Dermis blood vessel endothelial cell (primary cell): Measurements from ENCODE around the gene RABEPK. TPM values are rescaled to one million over a fixed set of nuclear protein-coding genes. Genes with fewer than 3 reads are reported as not detected.
A peak's percentile ranks its signal among the peaks of the same experiment; 100 is the strongest.
"Not testable (repeated sequence)": the region's sequence is repeated elsewhere in the genome, so short reads cannot be mapped to it uniquely, and the experiment has no call there.

ENCODE experiments used
- DNase-seq: peaks from one replicate; pipeline ENCODE4 v3.0.0; 2010
- total RNA-seq: library from RNA; depleted of rRNA; stranded (reverse); fragments of >200 nt; gene quantifications from 2 replicates; pipeline ENCODE4 v1.2.3, GENCODE V29; 2014

The RABEPK gene, protein sequence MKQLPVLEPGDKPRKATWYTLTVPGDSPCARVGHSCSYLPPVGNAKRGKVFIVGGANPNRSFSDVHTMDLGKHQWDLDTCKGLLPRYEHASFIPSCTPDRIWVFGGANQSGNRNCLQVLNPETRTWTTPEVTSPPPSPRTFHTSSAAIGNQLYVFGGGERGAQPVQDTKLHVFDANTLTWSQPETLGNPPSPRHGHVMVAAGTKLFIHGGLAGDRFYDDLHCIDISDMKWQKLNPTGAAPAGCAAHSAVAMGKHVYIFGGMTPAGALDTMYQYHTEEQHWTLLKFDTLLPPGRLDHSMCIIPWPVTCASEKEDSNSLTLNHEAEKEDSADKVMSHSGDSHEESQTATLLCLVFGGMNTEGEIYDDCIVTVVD
- 19.9 and 20.4 TPM in 2 replicates for total RNA-seq

DNA sequence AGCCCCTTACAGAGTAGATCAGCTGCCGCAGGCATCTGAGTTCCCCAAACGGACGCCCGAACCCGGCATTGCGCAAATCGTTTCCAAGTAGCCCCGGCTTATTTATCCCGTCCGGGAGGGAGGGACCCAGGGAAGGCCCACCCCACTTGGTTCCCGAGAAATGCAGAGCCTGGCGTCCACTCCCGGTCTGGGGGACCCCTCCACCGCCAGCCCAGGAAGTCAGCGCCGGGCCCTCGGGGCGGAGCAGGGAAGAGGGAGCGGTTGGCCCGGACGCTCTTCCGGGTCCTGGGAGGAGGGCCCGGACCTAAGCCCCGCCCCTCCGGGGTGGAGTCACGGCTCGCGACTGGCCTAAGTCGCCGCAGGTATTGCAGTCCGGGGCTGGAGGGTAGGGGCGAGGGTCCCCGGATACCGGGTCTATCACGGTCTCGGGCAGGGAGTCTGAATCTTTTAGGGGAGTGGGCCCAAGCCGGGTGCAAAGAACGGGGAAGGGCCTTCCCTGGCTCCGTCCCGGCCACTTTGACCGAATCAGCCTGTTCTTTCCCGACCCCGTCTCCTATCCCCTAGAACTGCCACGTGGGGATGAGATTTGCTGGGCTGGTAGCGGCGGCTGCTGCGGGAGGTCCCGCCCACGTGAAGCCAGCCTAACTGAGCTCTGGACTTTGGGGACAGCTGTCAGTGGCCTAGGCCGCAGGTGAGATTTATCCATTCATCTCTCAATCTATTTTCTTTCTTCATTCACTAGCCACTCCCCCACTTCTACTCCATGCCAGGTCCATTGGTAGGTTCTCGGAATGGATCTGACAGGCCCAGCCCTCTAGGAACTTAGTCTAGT, at the start of gene RABEPK:
TSS of gene RABEPK (plus strand) at position 327 of the 832 bp plus-strand sequence. CDS start 2,472 bp downstream, outside the sequence.
- DNase-seq: peak; percentile 93

DNA sequence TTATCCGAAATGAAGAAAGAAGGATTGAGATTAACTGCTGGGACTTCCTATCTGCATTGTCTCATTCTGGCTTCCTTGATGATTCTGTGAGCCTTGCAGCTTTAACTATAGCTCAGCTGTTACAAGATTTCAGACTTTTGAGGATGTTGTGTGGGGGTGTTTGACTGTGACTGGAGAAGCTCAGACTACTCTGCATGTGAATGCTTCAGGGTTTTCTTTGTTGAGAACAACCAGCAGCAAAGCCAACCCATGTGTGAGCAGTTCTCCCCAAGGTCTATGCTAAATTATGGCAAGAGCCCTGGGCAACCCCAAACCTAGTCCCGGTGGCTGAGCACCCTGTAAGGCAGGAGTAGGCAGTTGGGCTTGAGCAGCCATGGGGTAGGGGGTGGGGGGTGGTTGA, 48.6 kb upstream of the RABEPK start:
- no peak for DNase-seq

DNA sequence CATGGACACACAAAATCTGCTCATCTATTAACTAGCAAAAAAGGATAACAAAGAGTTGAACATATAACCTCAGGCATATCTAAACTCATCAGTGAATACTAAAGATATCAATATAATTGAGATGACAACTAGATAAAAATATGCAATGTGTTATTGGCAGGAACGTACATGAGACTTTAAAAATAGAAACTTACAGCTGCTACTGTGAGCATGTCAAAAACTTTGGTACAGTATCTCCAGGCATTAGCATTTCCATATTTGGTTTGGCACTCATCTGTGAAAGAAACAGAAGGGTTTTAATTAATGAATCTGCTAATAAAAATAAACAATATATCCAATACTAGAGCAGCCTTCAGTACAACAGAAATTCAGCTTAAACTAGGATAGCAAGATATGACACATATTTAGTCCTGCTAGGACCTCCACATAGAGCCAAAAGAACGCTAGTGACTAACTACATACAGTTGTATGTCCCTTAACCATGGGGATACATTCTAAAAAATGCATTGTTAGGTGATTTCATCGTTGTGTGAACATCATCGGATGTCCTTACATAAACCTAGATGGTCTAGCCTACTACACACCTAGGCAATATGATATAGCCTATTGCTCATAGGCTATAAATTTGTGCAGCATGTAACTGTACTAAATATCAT, 46.5 kb upstream of the RABEPK start:
- no peak for DNase-seq

DNA sequence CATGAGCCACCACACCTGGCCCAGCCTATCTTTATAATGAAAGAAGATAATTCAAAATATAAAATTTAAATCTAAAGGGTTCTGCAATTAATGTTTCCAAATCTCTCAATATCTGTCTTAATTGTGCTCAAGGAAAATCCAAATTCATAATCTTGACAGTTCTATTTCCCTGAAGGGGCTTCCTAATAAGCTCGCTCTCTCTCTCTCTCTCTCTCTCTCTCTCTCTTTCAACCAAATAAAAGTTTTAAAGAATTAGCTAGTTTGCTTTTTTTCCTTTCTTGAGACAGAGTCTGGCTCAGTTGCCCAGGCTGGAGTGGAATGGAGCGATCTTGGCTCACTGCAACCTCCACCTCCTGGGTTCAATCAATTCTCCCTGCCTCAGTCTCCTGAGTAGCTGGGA, 43.8 kb upstream of the RABEPK start:
- no peak for DNase-seq

DNA sequence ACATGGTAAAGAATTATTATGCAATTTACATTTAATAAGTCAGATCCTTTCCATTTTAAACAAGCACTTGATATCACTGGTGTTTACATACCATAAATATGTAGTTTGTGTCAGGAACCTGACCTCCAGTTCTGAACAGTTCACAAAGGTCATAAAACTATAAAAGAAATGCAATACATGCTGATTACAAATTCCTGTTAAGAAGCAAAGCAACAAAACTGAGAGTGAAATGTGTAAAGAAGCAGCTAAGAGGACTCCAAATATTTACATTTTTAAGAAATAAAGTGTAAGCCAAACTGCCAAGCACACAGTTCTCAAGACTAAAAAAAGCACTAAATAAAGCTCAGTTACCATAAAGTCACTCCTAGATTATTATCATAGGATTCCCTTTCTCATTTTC, 39.6 kb upstream of the RABEPK start:
- DNase-seq: no peak

DNA sequence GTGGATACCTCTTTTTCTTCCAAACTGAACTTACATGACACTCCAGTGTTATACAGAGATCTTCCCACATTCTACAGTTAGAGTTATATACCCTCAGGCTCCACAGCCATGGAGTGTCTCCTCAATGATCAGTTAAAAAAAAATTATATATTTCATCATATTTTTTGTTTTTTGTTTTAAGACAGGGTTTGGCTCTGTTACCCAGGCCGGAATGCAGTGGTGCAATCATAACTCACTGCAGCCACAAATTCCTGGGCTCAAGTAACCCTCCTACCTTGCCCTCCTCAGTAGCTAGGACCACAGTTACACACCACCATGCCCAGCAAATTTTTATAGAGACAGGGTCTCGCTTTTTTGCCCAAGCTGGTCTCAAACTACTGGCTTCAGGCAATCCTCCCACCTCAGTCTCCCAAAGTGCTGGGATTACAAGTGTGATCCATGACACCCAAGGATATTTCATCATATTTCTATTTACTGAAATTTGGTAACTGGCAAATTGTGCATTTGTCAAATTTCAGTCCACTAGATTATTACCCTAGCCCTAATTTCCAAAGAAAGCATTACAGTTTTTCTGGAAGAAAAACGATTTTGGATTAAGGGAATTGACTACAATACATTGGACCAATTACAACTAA, 38.9 kb upstream of the RABEPK start:
- DNase-seq: no peak

DNA sequence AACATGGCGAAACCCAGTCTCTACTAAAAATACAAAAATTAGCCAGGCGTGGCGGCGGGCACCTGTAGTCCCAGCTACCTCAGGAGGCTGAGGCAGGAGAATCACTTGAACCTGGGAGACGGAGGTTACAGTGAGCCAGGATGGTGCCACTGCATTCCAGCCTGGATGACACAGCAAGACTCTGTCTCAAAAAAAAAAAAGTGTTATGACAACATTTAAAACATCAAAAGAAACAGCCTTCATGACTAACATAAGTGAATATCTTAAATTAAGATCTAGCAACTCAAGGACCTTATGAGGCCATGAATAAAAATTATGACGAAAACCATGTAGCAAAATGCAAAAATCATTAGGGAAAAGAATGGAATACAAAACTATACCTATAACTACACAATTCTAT, 37.5 kb upstream of the RABEPK start:
- DNase-seq: not testable (repeated sequence)

DNA sequence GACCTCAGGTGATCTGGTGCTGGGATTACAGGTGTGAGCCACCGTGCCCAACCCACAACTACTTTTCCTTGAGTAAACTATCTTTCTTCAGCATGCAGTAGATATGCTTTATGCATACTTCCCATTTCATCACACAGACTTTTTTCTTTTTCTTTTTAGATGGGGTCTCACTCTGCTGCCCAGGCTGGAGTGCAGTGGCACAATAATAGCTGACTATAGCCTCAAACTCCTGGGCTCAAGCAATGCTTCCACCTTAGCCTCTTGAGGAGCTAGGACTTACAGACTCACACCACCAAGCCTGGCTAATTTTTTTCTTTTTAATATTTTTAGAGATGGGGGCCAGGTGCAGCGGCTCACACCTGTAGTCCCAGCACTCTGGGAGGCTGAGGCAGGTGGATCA, 33.6 kb upstream of the RABEPK start:
- DNase-seq: no peak

DNA sequence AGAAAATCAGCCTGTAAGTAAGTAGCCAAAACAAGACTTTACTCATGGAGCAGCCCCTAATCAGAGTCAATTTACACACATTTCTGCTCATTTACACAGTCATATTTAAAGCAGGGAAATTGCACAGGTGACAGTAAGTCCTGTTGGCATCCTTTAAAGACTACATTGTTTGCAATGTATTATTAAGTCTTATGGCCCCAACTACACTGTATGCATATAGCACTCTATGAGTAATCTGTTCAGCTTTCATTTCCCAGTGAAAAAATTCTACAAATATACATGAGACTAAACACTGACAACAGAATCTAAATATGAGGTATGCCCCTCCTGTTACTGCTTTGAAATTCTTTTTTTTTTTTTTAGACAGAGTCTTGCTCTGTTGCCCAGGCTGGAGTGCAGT, 30.4 kb upstream of the RABEPK start:
- DNase-seq: no peak

DNA sequence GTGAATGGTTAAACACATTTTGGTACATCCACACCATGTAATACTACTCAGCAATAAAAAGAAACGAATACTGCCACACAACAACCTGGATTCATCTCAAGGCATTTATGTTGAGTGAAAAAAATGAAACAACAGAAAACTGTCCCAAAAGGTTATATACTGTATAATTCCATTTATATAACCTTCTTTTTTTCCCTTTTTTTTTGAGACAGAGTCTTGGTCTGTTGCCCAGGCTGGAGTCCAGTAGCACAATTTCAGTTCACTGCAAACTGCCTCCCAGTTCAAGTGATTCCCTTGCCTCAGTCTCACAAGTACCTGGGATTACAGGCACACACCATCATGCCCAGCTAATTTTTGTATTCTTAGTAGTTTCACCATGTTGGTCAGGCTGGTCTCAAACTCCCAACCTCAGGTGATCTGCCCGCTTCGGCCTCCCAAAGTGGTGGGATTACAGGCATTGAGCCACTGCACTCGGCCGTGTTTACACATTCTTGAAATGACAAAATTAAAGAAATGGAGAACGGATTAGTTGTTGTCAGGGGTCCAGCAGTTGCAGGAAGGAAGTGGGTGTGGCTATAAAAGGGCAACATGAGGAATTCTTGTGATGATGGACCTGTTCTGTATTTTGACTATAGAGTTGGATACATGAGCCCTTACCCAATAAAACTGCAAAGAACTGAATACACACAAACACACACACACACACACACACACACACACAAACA, 28.1 kb upstream of the RABEPK start:
- peak; percentile 51 for DNase-seq

DNA sequence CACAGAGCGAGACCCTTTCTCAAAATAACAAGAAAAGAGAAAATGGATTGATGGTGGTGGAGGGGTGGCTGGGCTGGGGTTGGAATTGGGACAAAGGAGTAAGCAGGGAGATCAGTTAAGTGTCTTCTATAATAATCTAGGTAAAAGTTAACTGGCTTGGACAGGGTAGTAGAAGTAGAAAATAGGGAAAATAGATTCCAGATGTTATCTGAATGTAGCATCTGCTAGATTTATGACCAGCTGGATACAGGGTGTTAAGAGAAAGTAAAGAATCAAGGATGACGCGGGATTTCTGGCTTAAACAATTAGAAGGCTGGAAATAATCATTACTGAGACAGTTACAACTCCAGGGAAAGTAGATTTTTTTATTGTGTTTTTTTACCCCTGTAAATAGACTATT, 23.7 kb upstream of the RABEPK start:
- no peak for DNase-seq

DNA sequence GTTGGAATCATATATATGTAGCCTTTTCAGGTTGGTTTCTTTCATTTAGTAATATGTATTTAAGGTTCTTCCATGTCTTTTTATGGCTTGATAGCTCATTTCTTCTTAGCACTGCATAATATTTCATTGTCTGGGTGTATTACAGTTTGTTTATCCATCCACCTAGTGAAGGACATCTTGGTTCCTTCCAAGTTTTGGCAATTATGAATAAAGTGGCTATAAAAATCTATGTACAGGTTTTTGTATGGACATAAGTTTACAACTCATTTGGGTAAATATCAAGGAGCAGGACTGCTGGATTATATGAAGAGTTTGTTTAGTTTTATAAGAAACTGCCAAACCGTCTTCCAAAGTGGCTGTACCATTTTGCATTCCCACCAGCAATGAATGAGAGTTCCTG, 22.5 kb upstream of the RABEPK start:
- DNase-seq: no peak

DNA sequence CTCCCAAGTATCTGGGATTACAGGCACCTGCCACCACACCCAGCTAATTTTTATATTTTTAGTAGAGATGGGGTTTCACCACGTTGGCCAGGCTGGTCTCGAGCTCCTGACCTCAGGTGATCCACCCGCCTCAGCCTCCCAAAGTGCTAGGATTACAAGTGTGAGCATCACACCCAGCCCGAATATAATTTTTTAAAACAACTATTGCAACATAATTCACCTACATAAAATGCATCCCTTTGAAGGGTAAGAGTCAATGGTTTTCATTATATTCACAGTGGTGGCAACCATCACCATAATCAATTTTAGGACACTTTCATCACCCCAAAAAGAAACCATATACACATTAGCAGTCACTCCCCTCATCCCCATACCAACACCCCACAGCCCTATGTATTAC, 20.6 kb upstream of the RABEPK start:
- not testable (repeated sequence) for DNase-seq

DNA sequence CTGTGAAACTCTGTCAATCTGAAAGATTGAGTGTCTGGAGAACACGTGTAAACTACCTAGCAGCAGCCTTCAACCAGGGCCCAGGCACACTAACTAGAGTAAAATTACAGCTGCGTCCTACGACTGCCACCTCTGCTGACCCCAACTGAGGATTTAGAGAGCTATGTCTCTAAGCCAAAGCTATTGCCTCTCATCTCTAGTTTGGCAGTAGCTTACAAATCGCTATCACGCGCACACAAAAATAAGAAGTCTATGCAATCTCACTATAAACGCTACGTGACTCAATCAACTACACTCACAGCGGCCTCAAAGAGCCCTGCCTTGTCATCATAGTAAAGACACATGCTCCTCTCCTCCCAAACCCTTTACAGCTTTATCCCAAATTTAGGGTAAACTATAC, 19.5 kb upstream of the RABEPK start:
- DNase-seq: no peak

DNA sequence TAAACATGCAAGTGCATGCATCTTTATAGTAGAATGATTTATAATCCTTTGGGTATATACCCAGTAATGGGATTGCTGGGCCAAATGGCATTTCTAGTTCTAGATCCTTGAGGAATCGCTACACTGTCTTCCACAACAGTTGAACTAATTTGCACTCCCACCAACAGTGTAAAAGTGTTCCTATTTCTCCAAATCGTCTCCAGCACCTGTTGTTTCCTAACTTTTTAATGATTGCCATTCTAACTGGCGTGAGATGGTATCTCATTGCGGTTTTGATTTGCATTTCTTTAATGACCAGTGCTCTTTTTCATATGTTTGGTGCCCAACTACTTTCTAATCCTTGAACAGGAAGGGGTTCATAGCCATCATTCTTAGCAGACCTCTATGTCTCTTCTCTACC, 18.6 kb upstream of the RABEPK start:
- DNase-seq: not testable (repeated sequence)

DNA sequence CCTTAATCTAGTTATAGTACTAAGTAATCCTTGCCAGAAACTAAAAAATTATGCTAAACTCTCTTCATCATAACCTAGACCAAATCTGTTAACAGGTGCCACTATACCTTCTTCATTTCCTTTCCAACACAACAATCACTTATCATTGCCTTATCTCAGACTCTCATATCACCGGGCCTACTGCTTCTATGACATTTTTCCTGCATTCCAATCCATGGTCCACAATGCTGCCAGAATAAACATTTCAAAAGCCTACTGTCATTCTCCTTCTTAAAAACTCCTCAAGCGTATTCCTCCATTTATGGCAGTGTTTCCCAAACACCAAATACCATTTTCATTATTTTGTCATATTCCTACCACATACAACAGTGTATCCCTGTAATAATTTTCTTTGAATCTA, 17.3 kb upstream of the RABEPK start:
- peak; percentile 76 for DNase-seq

DNA sequence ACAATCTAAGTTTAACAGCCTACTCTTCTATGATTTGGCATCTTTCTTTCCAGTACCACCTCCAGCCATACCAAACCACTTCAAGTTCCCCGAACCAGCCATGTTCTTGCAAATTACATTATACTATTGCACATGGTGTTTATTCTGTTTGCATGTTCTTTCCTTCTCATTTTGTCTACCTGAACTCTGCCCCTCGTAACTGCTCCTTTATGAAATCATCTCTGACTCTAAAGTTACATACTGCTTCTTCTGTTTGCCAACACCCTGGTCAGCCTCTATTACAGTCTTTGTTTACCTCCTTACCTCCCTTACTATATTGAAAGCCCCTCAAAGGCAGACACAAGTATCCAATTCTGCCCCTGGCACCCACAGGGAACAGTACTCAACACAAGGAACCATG, 16.8 kb upstream of the RABEPK start:
- DNase-seq: no peak

DNA sequence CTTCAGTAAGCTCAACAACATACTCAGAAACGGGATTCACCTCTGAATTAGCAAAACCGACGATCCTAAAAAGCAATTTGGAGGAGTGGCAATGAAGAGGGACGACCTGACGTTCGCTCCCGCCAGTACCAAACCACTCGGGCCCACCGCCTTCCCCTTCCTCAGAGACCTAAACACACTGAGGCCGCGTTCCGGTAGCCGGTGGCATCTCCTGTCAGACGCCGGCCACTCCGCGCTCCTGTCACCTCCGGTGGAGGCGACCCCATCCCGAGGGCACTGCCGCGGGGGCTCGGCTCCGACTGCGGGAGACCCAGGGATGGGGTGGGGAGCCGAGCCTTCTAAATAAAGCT, 11.4 kb upstream of the RABEPK start:
- peak; percentile 42 for DNase-seq

DNA sequence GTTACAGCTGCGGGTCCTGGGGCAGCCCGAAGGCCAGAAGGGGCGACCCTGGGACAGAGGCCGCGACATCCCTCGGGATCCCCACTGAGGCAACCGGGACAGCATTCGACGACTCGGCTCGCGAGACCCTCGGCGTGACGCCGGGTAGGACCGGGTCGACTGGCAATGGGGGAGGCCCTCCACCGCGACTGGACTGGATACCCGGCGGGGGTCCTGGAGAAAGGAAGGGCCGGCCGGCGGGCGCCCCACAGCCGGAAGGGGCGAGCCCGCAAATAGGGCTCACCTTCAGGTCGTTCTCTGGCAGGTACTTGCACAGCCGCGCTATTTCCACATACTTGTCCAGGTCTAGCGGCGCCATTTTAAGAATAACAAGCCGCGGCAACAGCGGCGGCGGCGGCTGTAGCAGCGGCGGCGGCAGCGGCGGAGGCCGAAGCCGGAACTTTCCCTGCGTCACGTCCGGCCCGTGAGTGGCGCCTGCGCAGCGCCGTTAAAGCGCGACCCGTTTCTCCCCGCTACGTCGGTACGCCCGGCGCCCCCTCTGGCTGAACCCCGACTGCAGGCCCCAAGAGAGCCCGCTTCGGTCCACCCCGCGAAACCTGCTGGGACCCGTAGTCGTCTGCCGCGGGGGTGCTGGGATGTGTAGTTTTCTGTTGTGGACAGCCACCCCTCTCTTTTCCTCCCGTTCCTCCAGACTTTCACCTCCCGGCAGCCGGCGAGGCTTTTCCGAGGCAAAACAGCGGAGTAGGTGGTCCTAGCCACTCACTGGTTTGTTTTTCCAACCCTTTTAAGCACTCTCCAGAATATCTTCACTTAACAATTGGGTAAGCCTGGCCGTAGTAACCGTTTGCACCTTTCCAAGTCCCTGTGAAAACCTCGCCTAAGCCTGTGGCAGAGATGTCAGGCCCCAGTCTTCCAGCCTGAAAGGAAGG, 10.7 kb upstream of the RABEPK start, which contains the start of gene PPP6C:
TSS of gene PPP6C (minus strand) at position 443 of the 929 bp plus-strand sequence. CDS start at position 358, 85 bp downstream.
- DNase-seq: peak; percentile 98

DNA sequence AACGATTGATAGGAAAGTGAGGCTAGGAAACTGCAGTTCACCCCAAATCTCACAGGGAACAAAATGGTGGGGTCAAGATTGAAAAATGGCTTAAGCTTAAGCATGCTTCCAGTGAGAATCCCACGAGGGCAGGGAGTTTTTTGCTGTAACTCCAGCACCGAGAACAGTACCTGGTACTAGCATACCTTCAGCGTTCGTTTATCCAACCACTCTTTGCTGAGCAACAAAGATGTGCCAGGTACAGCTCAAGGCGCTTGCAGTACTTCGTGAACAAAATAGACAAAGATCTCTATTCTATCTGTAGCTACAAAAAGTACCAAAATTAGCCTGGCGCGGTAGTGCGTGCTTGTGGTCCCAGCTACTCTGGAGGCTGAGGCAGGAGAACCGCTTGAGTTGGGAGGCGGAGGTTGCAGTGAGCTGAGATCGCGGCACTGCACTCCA, 10.0 kb upstream of the RABEPK start:
- peak; percentile 36 for DNase-seq

DNA sequence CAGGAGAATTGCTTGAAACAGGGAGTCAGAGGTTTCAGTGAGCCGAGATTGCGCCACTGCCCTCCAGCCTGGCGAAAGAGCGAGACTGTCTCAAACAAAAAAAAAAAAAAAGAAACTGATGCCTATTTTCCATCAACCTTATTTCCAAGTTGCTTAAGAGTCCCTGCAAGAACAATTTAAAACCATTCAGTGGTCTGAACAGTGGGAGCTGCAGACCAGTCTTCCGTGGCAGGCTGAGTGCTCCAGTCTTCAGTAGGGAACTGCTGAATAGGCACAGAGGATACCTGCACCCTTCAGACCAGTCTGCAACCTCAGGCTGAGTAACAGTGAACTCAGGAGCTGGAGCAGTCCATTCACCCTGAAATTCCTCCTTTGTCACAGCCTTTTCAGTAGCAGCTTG, 5.9 kb upstream of the RABEPK start:
- not testable (repeated sequence) for DNase-seq
